Muscle layer of colon (tissue), 2 donors: Measurements from ENCODE around the gene SDC4.

ENCODE experiments used
- H3K27ac ChIP-seq: one replicate; pipeline ENCODE4 v1.7.0; 2013; ENCODE audit warnings: low read depth, mild to moderate bottlenecking, low read length, moderate library complexity
- H3K27me3 ChIP-seq, 2 donors: one replicate each; pipeline ENCODE4 v1.7.0; 2013; ENCODE audit warnings: low read length in 2 of 2, mild to moderate bottlenecking in 2 of 2; ENCODE audit not compliant: insufficient read depth in 2 of 2, control insufficient read depth in 1 of 2
- H3K36me3 ChIP-seq: one replicate; pipeline ENCODE4 v1.7.0; 2013; ENCODE audit warnings: mild to moderate bottlenecking, low read length; ENCODE audit not compliant: insufficient read depth
- H3K4me1 ChIP-seq: one replicate; pipeline ENCODE4 v1.7.0; 2013; ENCODE audit warnings: mild to moderate bottlenecking, low read length; ENCODE audit not compliant: insufficient read depth
- H3K4me3 ChIP-seq, 2 donors: one replicate each; pipeline ENCODE4 v1.7.0; 2013; ENCODE audit warnings: low read length in 2 of 2, low read depth in 1 of 2, mild to moderate bottlenecking in 1 of 2, moderate library complexity in 1 of 2
- H3K9ac ChIP-seq: one replicate; pipeline ENCODE4 v1.7.0; 2013; ENCODE audit warnings: low read length
- H3K9me3 ChIP-seq: one replicate; pipeline ENCODE4 v1.7.0; 2013; ENCODE audit warnings: mild to moderate bottlenecking, low read length
- donor health status: abdominal sarcoma.
- donor health status: Adenocarcinoma of cecum.

SDC4 gene

GRCh38 chr20:45350217-45350616 lies 2.0 kb upstream of the SDC4 start:
- H3K36me3 ChIP-seq = no peaks in the 10 kb centered on the region
- H3K4me1 ChIP-seq = peaks cover 35% of the 10 kb centered on the region
- H3K4me3 ChIP-seq = no peak overlapping the region
- no peaks in the 10 kb centered on the region for H3K27me3 ChIP-seq
- H3K9me3 ChIP-seq = no peaks in the 10 kb centered on the region
- H3K9ac ChIP-seq = no peak overlapping the region
- H3K27ac ChIP-seq = no peak overlapping the region

- H3K4me1 ChIP-seq = peaks cover 48% of the 10 kb centered on the region
- no peaks in the 10 kb centered on the region for H3K9me3 ChIP-seq
- peak overlapping the region; percentile 90 to 92 for H3K4me3 ChIP-seq
- H3K27me3 ChIP-seq = no peaks in the 10 kb centered on the region
- H3K36me3 ChIP-seq = no peaks in the 10 kb centered on the region
- peak overlapping the region; percentile 100 for H3K9ac ChIP-seq
- H3K27ac ChIP-seq = peak overlapping the region; percentile 86
Measured at GRCh38 chr20:45347297-45347935, 808 bp downstream of the SDC4 start.

GRCh38 chr20:45346851-45347250 lies 1.4 kb downstream of the SDC4 start:
- Histone ChIP-seq H3K27ac (peak overlapping the region; percentile 86), H3K4me3 (peak overlapping the region; percentile 90 to 92), H3K9me3 (no peaks in the 10 kb centered on the region), H3K27me3 (no peaks in the 10 kb centered on the region), H3K36me3 (no peaks in the 10 kb centered on the region), H3K4me1 (peaks cover 54% of the 10 kb centered on the region), H3K9ac (peak overlapping the region; percentile 100)

- Histone ChIP-seq H3K4me3 (peak overlapping the region; percentile 90 to 92), H3K9ac (peak overlapping the region; percentile 100), H3K4me1 (peaks cover 59% of the 10 kb centered on the region), H3K27me3 (no peaks in the 10 kb centered on the region), H3K27ac (peak overlapping the region; percentile 86), H3K36me3 (no peaks in the 10 kb centered on the region), H3K9me3 (no peaks in the 10 kb centered on the region)
Measured at GRCh38 chr20:45346291-45346718, 1.9 kb downstream of the SDC4 start.

- Histone ChIP-seq H3K4me1 (peaks cover 69% of the 10 kb centered on the region), H3K27ac (peak overlapping the region; percentile 89), H3K27me3 (no peaks in the 10 kb centered on the region), H3K36me3 (peaks cover 9% of the 10 kb centered on the region), H3K9ac (peak overlapping the region; percentile 100), H3K9me3 (no peaks in the 10 kb centered on the region), H3K4me3 (peak overlapping the region in 1 of 2 donors; percentile 90)
Measured at GRCh38 chr20:45345104-45345936, 2.9 kb downstream of the SDC4 start.

GRCh38 chr20:45344168-45344860 lies 3.9 kb downstream of the SDC4 start:
- peak overlapping the region; percentile 59 for H3K9ac ChIP-seq
- peaks cover 14% of the 10 kb centered on the region for H3K36me3 ChIP-seq
- no peaks in the 10 kb centered on the region for H3K9me3 ChIP-seq
- H3K4me3 ChIP-seq = peak overlapping the region; percentile 18 to 90
- no peaks in the 10 kb centered on the region for H3K27me3 ChIP-seq
- peak overlapping the region; percentile 89 for H3K27ac ChIP-seq
- peaks cover 76% of the 10 kb centered on the region for H3K4me1 ChIP-seq

- Histone ChIP-seq H3K9me3 (no peaks in the 10 kb centered on the region), H3K4me3 (peak overlapping the region; percentile 0 to 90), H3K9ac (peak overlapping the region; percentile 59), H3K27ac (peak overlapping the region; percentile 89), H3K27me3 (no peaks in the 10 kb centered on the region), H3K4me1 (peaks cover 77% of the 10 kb centered on the region), H3K36me3 (peaks cover 14% of the 10 kb centered on the region)
Measured at GRCh38 chr20:45343532-45344167, 4.6 kb downstream of the SDC4 start.

GRCh38 chr20:45342855-45343531 lies 5.2 kb downstream of the SDC4 start:
- Histone ChIP-seq H3K27ac (peak overlapping the region; percentile 89), H3K27me3 (no peaks in the 10 kb centered on the region), H3K9ac (peak overlapping the region; percentile 59), H3K9me3 (no peaks in the 10 kb centered on the region), H3K4me1 (peaks cover 81% of the 10 kb centered on the region), H3K4me3 (peak overlapping the region in 1 of 2 donors; percentile 90), H3K36me3 (peaks cover 14% of the 10 kb centered on the region)

GRCh38 chr20:45341939-45342854 lies 6.0 kb downstream of the SDC4 start:
- Histone ChIP-seq H3K9me3 (no peaks in the 10 kb centered on the region), H3K9ac (peak overlapping the region; percentile 59), H3K36me3 (peaks cover 14% of the 10 kb centered on the region), H3K4me3 (peak overlapping the region in 1 of 2 donors; percentile 90), H3K27ac (peak overlapping the region; percentile 89), H3K27me3 (no peaks in the 10 kb centered on the region), H3K4me1 (peaks cover 89% of the 10 kb centered on the region)

- H3K27me3 ChIP-seq = no peaks in the 10 kb centered on the region
- peak overlapping the region; percentile 89 for H3K27ac ChIP-seq
- peaks cover 14% of the 10 kb centered on the region for H3K36me3 ChIP-seq
- peaks cover 94% of the 10 kb centered on the region for H3K4me1 ChIP-seq
- H3K9ac ChIP-seq = peak overlapping the region; percentile 59
- H3K4me3 ChIP-seq = peak overlapping the region in 1 of 2 donors; percentile 90
- H3K9me3 ChIP-seq = no peaks in the 10 kb centered on the region
Measured at GRCh38 chr20:45341579-45341938, 6.7 kb downstream of the SDC4 start.
